GM13976 (cell line): ENCODE results near the gene KRT6B.
"Not testable (repeated sequence)": the region's sequence is repeated elsewhere in the genome, so short reads cannot be mapped to it uniquely, and the experiment has no call there.

Source experiments
- DNase-seq: peaks from one replicate; pipeline ENCODE4 v3.0.0; 2012; ENCODE audit warnings: low spot score
- in situ Hi-C: fragments of 300-500 bp; cut with MboI; formaldehyde crosslinking; loops from one replicate; pipeline ENCODE4 v1.12.0; 2022; ENCODE audit warnings: low sequenced_read_pairs, mixed read lengths, inconsistent platforms; ENCODE audit not compliant: unreplicated experiment
- TF ChIP-seq, protein P1 (sequence below): IDR thresholded peaks from 2 replicates; pipeline ENCODE4 v1.5.1; 2012; ENCODE audit warnings: borderline replicate concordance, mild to moderate bottlenecking; ENCODE audit not compliant: insufficient read depth; ENCODE audit errors: extremely low read depth, missing control alignments, control extremely low read depth

Gene KRT6B

DNA sequence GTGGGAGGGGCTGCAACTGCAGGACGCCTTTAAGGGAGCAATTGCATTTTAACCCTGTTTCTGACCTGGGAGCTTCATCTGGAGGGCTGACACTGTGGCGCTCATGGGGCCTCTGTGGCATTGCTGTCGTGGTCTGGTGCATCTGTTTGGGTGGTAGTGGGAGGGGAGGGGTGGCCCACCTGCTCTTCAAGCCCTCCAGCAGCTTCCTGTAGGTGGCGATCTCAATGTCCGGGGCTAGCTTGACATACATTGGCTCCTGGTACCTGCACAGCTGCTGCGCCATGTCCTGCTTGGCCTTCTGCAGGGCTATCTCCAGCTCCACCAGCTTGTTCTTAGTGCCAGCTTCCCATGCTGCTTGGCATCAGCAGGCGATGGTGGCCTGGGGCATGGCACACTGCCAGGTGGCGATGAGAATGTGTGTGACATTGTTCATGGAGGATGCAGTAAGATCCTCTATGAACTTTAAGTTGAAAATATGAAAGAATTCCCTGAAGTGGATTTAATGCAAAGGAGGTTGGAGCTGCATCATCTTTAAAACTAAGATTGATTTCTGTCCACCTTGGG is 38.1 kb downstream of the KRT6B start:
- TF ChIP-seq, protein P1, sequence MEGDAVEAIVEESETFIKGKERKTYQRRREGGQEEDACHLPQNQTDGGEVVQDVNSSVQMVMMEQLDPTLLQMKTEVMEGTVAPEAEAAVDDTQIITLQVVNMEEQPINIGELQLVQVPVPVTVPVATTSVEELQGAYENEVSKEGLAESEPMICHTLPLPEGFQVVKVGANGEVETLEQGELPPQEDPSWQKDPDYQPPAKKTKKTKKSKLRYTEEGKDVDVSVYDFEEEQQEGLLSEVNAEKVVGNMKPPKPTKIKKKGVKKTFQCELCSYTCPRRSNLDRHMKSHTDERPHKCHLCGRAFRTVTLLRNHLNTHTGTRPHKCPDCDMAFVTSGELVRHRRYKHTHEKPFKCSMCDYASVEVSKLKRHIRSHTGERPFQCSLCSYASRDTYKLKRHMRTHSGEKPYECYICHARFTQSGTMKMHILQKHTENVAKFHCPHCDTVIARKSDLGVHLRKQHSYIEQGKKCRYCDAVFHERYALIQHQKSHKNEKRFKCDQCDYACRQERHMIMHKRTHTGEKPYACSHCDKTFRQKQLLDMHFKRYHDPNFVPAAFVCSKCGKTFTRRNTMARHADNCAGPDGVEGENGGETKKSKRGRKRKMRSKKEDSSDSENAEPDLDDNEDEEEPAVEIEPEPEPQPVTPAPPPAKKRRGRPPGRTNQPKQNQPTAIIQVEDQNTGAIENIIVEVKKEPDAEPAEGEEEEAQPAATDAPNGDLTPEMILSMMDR, result no peak
- DNase-seq, result no peak
- in situ Hi-C loops, result no loop called here

- TF ChIP-seq, protein P1, result no peak
- in situ Hi-C loops, result no loop called here
- DNase-seq, result no peak
These were observed 38.7 kb downstream of the KRT6B start for GRCh38 chr12:52413202-52413601.

GRCh38 chr12:52411815-52412214 is 40.1 kb downstream of the KRT6B start:
- no peak for DNase-seq
- in situ Hi-C loops, result no loop called here
- TF ChIP-seq, protein P1, result no peak

DNA sequence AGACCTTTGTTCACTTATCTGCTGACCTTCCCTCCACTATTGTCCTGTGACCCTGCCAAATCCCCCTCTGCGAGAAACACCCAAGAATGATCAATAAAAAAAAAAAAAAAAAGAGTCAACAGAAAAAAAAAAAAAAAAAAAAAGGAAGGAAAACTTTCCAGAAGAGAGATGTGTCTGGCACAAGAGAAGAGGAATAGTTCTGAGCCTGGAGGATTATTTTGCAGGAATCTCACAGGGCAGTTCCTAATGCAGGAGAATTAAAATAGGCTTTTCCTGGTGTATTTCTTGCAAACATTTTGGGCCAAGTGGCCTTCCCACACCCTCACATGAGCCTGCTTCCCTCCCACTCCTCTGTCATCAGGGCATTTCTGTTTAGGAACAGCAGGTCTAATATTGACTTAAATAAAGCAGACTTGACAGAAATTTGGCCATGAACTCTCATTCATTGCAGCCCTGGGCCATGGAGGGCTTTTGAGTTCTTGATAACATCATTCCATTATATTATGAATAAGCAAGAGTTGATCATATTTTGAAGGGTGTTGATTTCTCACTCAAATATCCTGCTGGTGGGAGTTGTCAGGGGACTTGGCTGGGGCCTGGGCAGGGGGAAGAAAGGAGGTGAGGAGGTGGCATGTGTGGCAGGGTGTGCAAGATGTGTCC is 41.2 kb downstream of the KRT6B start:
- DNase-seq, in situ Hi-C loops: not testable (repeated sequence)

GRCh38 chr12:52407918-52408317 is 44.0 kb downstream of the KRT6B start:
- in situ Hi-C loops, result no loop called here
- TF ChIP-seq, protein P1, result no peak
- DNase-seq, result no peak

GRCh38 chr12:52405922-52406385 is 46.0 kb downstream of the KRT6B start, which contains the start of gene KRT82:
Gene KRT82, minus strand, starts transcription at chr12:52406335. Its CDS starts 58 bp downstream, at chr12:52406277.
- in situ Hi-C loops, result no loop called here
- TF ChIP-seq, protein P1, result no peak
- DNase-seq, result no peak

DNA sequence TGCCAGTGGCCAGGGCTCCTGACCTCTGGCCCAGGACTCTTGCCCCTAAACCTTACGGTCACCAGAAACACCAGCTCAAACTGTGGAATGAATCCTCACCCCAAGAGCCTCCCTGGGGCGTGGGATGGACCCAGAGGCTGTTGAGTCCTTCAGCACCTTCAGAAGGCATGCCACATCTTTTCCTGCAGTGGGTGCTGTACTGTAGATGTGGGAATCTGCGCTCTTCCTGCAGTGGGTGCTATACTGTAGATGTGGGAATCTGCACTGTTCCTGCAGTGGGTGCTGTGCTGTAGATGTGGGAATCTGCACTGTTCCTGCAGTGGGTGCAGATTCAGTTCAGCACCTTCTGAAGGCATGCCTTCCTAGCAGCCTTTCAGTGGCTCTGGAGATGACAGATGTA is 47.0 kb downstream of the KRT6B start:
- TF ChIP-seq, protein P1, result no peak
- in situ Hi-C loops, result no loop called here
- DNase-seq, result no peak
